GM18499 (cell line): Measurements from ENCODE around the gene NDUFS2.

Source experiments
- ATAC-seq: cut with Tn5 transposase; IDR thresholded peaks from one replicate; pipeline ENCODE4 v1.9.1; 2021; ENCODE audit warnings: moderate number of reproducible peaks; ENCODE audit not compliant: insufficient read depth, unreplicated experiment

The NDUFS2 gene

GRCh38 chr1:161171696-161172095, 30.5 kb upstream of the NDUFS2 start:
- no peak for ATAC-seq

- no peak for ATAC-seq
These were observed 29.8 kb upstream of the NDUFS2 start for GRCh38 chr1:161172349-161172748.

- ATAC-seq, result no peak
These were observed 29.3 kb upstream of the NDUFS2 start for GRCh38 chr1:161172776-161173376.

DNA sequence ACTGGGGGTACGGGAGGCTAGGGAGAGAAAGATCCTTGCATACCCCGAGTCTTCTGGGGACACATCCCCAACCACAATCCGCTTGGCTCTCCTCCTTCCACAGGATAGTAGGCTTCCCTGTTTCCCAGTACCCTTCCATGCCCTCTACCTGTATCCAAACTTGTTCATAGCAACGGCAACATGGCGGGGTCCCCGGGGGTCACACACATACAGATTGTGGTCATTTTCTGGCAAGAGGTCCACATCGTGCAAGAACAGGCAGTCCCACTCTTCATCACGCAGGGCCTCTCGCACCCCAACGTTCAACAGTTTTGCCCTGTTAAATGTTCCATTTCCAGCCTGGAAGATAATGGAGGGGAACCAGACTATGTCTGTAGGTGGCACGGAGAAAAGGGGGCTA, 28.5 kb upstream of the NDUFS2 start:
- no peak for ATAC-seq

- no peak for ATAC-seq
These were observed 27.3 kb upstream of the NDUFS2 start for GRCh38 chr1:161174911-161175310.

GRCh38 chr1:161175771-161176453, 26.3 kb upstream of the NDUFS2 start:
- ATAC-seq, result no peak

DNA sequence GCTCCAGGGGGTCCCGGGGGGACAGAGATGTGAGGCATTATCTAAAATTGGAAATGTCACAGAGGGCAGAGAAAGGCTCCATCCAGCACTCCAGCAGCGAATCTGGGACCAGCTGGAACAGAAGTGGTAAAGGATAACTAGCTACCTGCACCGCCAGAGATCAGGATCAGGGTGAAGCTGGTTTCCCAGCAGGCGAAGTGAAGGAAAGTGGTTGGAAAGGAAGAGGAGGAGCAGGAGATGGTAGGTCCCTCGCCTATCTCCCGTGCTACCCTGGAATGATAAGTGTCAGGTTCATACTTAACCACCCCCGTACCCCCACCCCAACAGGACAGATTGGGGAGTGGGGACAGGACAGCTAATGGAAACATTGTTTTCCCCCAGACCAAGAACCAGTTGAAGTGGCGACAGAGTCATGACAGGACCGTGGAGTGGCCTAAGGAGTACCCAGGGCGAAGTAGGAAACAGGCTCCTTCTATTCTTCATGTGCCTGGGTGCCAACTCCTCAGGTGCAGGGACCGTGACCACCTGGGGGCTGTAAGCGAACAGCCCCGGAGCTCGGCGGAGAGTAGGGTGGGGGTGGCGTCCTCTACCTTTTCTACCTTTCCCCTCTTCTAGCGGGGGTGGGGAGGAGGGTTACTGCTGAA, 25.6 kb upstream of the NDUFS2 start:
- ATAC-seq, result no peak

- no peak for ATAC-seq
These were observed 24.8 kb upstream of the NDUFS2 start, which contains the start of gene B4GALT3 for GRCh38 chr1:161177112-161177935. B4GALT3 (minus strand) TSS chr1:161177507; CDS start chr1:161176060, 1,447 bp downstream.

DNA sequence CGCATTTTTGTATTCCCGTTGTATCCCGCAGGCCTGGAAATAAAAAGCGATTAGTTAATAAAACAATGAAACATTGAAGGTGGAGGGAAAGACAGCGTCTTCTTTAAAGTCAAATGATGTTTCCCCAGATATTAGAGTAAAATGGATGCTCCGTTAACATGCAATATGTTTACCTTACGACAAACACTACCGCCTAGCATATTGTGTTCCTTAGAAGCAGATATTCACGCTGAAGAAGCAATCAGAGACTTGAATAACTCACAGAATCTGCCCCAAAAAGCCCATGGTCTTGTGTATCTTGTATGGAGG, 24.3 kb upstream of the NDUFS2 start:
- no peak for ATAC-seq

- no peak for ATAC-seq
These were observed 22.5 kb upstream of the NDUFS2 start for GRCh38 chr1:161179698-161180097.

DNA sequence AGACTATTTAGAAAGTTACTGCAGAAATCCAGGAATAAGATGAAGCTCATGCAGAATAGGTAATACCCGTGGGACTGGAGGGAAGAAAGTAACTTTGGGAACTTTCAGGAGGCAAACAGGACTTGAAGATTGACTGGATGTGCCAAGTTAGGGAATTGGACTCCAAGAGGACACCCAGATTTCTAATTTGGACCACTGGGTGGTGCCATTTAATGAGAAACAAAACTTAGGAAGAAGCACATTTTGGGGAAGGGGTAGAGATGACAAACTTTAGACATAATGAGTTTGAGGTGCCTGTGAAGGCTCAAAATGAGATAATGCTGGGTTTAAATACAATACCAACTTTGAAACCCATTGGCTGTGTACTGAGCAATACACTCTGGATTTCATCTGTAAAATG, 21.5 kb upstream of the NDUFS2 start:
- ATAC-seq, result no peak

DNA sequence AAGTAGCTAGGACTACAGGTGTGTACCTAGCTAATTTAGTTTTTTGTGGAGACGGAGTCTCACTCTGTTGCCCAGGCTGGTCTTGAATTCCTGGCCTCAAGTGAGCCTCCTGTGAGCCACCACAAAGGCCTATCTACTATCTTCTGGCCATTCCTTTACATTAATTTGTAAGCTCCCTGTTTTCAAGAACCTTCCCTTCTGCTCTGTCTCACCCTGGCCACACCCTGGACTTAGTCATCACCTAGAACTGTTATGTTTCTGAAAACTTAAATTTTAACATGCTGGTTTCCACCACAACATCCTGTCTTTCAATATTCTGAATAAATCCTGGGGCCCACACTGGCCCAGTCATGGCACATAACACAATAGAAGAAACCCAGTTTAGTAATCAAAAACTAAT, 20.0 kb upstream of the NDUFS2 start:
- ATAC-seq, result peak; percentile 41

DNA sequence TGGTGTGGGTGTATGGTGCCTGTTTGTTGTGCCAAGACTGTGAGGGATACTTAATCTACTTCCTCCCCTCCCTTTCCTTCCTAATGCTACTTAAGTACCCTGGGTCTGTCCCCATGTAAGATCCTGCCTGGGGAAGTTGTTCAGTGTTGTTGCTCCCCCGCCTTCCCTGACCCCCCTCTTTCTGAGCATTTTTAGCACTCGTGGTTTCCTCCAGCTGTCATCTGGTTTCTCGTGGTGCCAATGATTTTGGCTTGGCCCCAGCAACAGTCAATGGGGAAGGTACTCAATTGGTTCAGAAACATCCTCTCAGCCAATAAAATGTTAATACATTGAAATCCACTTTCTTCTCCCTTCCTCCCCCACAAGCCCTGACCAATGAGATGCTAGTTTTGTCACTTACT, 16.9 kb upstream of the NDUFS2 start:
- ATAC-seq, result peak; percentile 50

DNA sequence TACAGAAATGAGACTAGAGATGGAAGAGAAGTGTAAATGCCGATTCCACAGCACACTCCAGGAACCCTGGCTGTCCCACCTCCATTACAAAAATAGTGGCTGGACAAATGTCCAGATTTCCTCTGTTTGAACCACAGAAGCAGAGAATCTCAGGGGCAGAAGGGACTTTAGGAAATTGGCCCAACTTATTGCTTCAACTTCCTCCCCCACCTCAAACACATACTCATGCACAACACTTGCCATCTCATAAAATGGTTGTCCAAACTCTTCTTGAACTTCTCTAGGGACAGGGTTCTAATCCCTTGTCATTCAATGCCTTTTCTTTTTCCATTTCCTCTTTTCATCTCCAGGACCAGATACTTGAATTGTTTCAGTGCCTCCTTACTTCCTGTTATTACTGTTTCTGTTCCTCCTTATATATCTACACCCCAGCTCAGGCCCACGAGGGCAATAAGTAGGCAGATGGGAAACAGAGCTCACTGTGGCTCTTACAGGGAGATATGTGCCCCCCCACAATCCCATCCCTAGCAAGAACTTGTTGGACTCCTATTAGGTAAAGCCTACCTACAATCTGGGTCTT, 16.3 kb upstream of the NDUFS2 start:
- ATAC-seq, result peak; percentile 23

GRCh38 chr1:161187311-161187710, 14.9 kb upstream of the NDUFS2 start:
- ATAC-seq, result no peak

GRCh38 chr1:161188381-161188780, 13.8 kb upstream of the NDUFS2 start:
- ATAC-seq, result no peak

DNA sequence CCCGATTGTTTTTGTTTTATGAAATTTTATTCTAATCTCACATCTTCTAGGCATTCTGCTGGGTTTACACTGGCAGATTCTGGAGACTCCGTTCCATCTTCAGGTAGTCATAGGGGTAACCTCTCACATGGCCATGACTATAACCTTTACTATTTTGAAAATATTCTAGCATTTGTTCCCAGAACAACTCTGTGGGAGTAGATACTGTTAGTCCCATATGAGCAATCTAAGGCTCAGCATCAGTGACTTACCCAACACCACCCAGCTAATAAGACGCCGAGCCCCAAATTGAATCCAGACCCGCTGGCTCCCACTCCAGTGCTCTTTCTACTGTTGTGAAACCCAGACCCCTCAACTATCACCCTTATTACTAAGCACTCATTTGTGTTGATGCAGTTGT, 13.1 kb upstream of the NDUFS2 start:
- ATAC-seq, result no peak

DNA sequence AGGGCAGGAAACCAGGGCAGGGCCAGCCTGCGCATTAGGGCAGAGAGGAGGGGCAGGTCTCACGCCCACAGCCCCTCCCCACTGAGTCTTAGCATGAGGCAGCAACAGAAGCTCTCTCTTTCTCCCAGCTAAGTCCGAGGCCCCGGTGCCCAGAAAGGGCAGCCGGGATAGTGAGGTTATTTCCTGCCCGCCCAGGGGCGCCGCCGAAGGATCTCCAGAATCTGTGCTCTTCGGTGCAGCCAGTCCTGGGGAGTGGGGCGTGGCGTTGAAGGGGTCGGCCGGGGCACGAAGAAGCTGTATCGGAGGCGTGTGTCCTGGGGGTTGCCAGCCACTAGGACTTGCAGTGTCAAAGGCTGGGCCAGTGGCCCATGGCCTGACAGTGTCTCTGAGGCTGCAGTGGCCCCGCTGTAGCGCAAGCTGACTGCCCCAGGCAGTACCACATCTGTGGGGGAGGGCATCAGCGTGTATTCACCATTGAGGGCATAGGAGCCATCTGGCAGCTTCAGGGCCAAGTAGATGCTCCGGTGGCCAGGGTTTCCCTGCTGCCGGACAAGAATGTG, 11.1 kb upstream of the NDUFS2 start:
- ATAC-seq, result no peak

GRCh38 chr1:161191971-161192370, 10.2 kb upstream of the NDUFS2 start:
- ATAC-seq, result no peak
